CD4-positive, alpha-beta memory T cell (primary cell): ENCODE results near the gene MARK3. TPM values are rescaled to one million over a fixed set of nuclear protein-coding genes. Genes with fewer than 3 reads are reported as not detected.

Source experiments
- CTCF ChIA-PET: fragments of 350-600 bp; sonication (Branson Sonifier 250); formaldehyde crosslinking; loops from one replicate; lab custom pipeline; 2021; ENCODE audit warnings: inconsistent platforms; ENCODE audit not compliant: partially characterized antibody; lab: Charles Lee
- POLR2A ChIA-PET: fragments of 350-600 bp; sonication (Branson Sonifier 250); formaldehyde crosslinking; loops from one replicate; lab custom pipeline; 2021; ENCODE audit not compliant: partially characterized antibody; lab: Charles Lee
- DNase-seq, 5 donors: peaks; one replicate each; pipeline versions ENCODE4 v3.0.0 to v3.0.0-alpha.2; 2020 to 2022; ENCODE audit warnings: mixed read lengths in 1 of 5
- H3K27ac ChIP-seq: one replicate; pipeline ENCODE4 v1.7.0; 2013; ENCODE audit warnings: low read depth, low read length
- H3K27me3 ChIP-seq: 2 replicates; pipeline ENCODE4 v1.7.0; 2013; ENCODE audit warnings: mild to moderate bottlenecking, low read length, moderate library complexity; ENCODE audit not compliant: insufficient read depth
- H3K36me3 ChIP-seq: 2 replicates; pipeline ENCODE4 v1.7.0; 2013; ENCODE audit warnings: mild to moderate bottlenecking, low read length, moderate library complexity; ENCODE audit not compliant: insufficient read depth
- H3K4me1 ChIP-seq: 2 replicates; pipeline ENCODE4 v1.7.0; 2013; ENCODE audit warnings: mild to moderate bottlenecking, low read length, moderate library complexity; ENCODE audit not compliant: insufficient read depth
- H3K4me3 ChIP-seq, 2 donors: one replicate each; pipeline ENCODE4 v1.7.0; 2013; ENCODE audit warnings: low read length in 2 of 2, mild to moderate bottlenecking in 1 of 2
- H3K9me3 ChIP-seq, 2 donors: one replicate each; pipeline ENCODE4 v1.7.0; 2013; ENCODE audit warnings: low read length in 2 of 2, control low read depth in 1 of 2; ENCODE audit not compliant: control insufficient read depth in 1 of 2
- H3K27ac Mint-ChIP-seq, 7 donors: one replicate each; pipeline ENCODE4 v1.8.0; 2020 to 2021; ENCODE audit warnings: mixed read lengths in 7 of 7, mild to moderate bottlenecking in 6 of 7, inconsistent platforms in 3 of 7, moderate library complexity in 3 of 7
- H3K27me3 Mint-ChIP-seq, 2 donors: one replicate each; pipeline ENCODE4 v1.8.0; 2020 to 2021; ENCODE audit warnings: mixed read lengths in 2 of 2
- H3K36me3 Mint-ChIP-seq, 2 donors: one replicate each; pipeline ENCODE4 v1.8.0; 2020 to 2021; ENCODE audit warnings: mixed read lengths in 2 of 2, inconsistent platforms in 1 of 2, mild to moderate bottlenecking in 1 of 2
- H3K4me1 Mint-ChIP-seq, 4 donors: one replicate each; pipeline ENCODE4 v1.8.0; 2020 to 2021; ENCODE audit warnings: mixed read lengths in 4 of 4, mild to moderate bottlenecking in 1 of 4
- H3K4me3 Mint-ChIP-seq, 8 donors: one replicate each; pipeline ENCODE4 v1.8.0; 2020 to 2021; ENCODE audit warnings: mixed read lengths in 8 of 8, mild to moderate bottlenecking in 7 of 8, moderate library complexity in 6 of 8, inconsistent platforms in 3 of 8
- H3K9me3 Mint-ChIP-seq, 8 donors: one replicate each; pipeline ENCODE4 v1.8.0; 2020 to 2021; ENCODE audit warnings: mixed read lengths in 8 of 8, mild to moderate bottlenecking in 5 of 8, inconsistent platforms in 3 of 8, moderate library complexity in 1 of 8
- intact Hi-C: fragments of 100-400 bp; cut with micrococcal nuclease; formaldehyde crosslinking; loops from one replicate; pipeline ENCODE4 v1.15.1; 2023
- polyA plus RNA-seq, 2 donors: library from polyadenylated mRNA; unstranded; fragments of 300-500 nt; fragmentation: Illumina TruSeq; gene quantifications; one replicate each; pipeline ENCODE4 v1.2.3, GENCODE V29; 2021
- total RNA-seq, 2 experiments: library from RNA; stranded (reverse); gene quantifications; one replicate each; pipeline ENCODE4 v1.2.3, GENCODE V29; 2021

MARK3 gene
- total and polyA plus RNA-seq, 4 experiments from 2014 or later, result 18.4 to 113 (median 76.2) TPM

- Mint-ChIP-seq H3K27ac (peak overlapping the region in 3 of 7 donors; percentile 13 to 59 (median 24)), H3K4me1 (peaks cover 2 to 15% (median 6%) of the 10 kb centered on the region in 4 donors), H3K36me3 (peaks cover 0 to 4% of the 10 kb centered on the region in 2 donors), H3K9me3 (peaks cover 0 to 5% (median 0%) of the 10 kb centered on the region in 8 donors), H3K27me3 (peaks cover 0 to 3% of the 10 kb centered on the region in 2 donors), H3K4me3 (no peak overlapping the region)
- Histone ChIP-seq H3K27ac (no peak overlapping the region), H3K27me3 (no peaks in the 10 kb centered on the region), H3K9me3 (no peaks in the 10 kb centered on the region), H3K4me1 (peaks cover 14% of the 10 kb centered on the region), H3K36me3 (no peaks in the 10 kb centered on the region), H3K4me3 (no peak overlapping the region)
- intact Hi-C loops, result no loop called here
- ChIA-PET POLR2A (interaction anchor here (0.5 kb wide), 1 partner anchor 1671 kb away, joined by 3 read pairs; no protein-coding TSS in a partner anchor), CTCF (interaction anchor here (1.0 to 7.2 kb wide), 4 partner anchors 13 to 39 kb away, joined by 3 to 78 read pairs (median 4); partner anchors contain the start of gene TRMT61A)
- DNase-seq, result no peak
Observed at GRCh38 chr14:103516426-103517173, 131.4 kb downstream of the MARK3 start.

GRCh38 chr14:103517174-103517566 is 132.0 kb downstream of the MARK3 start:
- DNase-seq, result no peak
- Histone ChIP-seq H3K4me3 (no peak overlapping the region), H3K36me3 (no peaks in the 10 kb centered on the region), H3K27me3 (no peaks in the 10 kb centered on the region), H3K9me3 (no peaks in the 10 kb centered on the region), H3K27ac (no peak overlapping the region), H3K4me1 (peaks cover 17% of the 10 kb centered on the region)
- Mint-ChIP-seq H3K4me3 (no peak overlapping the region), H3K27me3 (peaks cover 0 to 3% of the 10 kb centered on the region in 2 donors), H3K4me1 (peaks cover 2 to 15% (median 6%) of the 10 kb centered on the region in 4 donors), H3K27ac (peak overlapping the region in 1 of 7 donors; percentile 13), H3K9me3 (peaks cover 0 to 3% (median 0%) of the 10 kb centered on the region in 8 donors), H3K36me3 (peaks cover 0 to 3% of the 10 kb centered on the region in 2 donors)
- intact Hi-C loops, result no loop called here
- ChIA-PET CTCF (interaction anchor here (1.0 to 7.2 kb wide), 4 partner anchors 12 to 40 kb away, joined by 3 to 78 read pairs (median 4); partner anchors contain the start of gene TRMT61A), POLR2A (no interaction called here)

DNA sequence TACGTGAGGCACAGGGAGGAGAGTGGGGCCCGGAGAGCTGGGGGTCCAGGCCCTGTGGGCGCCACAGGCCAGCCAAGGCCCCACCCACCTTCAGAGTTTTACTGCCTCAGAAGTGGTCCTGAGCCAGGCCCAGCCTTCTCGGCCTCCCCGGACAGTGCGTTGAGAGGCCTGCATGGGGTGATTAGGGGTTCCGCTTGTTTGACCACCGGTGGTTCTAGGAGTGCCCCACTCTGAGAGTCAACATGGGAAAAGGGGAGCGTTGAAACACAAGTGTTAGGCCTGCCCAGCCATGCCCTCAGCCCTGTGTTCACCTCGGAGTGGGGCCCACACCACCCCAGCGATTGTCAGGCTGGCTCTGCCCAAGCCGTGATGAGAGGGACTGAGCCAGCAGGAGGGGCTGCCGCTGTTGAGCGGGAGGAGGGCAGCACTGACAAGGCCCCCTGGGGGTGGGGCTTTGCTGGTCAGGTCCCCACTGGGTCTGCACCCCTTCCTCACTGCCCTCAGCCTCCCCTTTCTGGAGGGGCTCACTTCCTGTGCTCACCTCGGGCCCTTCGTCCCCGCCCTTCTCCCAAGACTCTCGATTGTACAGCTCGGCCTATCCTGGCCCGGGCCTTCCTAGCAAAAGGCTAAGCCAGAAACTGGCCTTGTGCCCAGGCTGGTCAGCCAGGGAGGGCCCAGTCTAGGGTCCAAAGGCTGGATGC is 132.7 kb downstream of the MARK3 start:
- Histone ChIP-seq H3K9me3 (no peaks in the 10 kb centered on the region), H3K36me3 (no peaks in the 10 kb centered on the region), H3K4me3 (no peak overlapping the region), H3K27ac (no peak overlapping the region), H3K4me1 (peaks cover 20% of the 10 kb centered on the region), H3K27me3 (no peaks in the 10 kb centered on the region)
- H3K36me3 Mint-ChIP-seq, result peaks cover 0 to 1% of the 10 kb centered on the region in 2 donors
- DNase-seq, result no peak
- no peak overlapping the region for H3K4me3 Mint-ChIP-seq
- POLR2A ChIA-PET, result no interaction called here
- intact Hi-C loops, result loop anchor here (1.0 kb wide), 1 partner anchor 28 kb away; no protein-coding TSS in a partner anchor
- peaks cover 0 to 3% of the 10 kb centered on the region in 2 donors for H3K27me3 Mint-ChIP-seq
- peaks cover 0 to 1% (median 0%) of the 10 kb centered on the region in 8 donors for H3K9me3 Mint-ChIP-seq
- H3K4me1 Mint-ChIP-seq, result peaks cover 2 to 15% (median 6%) of the 10 kb centered on the region in 4 donors
- CTCF ChIA-PET, result interaction anchor here (0.7 to 7.2 kb wide), 14 partner anchors 8 to 67 kb away, joined by 3 to 78 read pairs (median 4); partner anchors contain the start of gene COA8
- H3K27ac Mint-ChIP-seq, result no peak overlapping the region

DNA sequence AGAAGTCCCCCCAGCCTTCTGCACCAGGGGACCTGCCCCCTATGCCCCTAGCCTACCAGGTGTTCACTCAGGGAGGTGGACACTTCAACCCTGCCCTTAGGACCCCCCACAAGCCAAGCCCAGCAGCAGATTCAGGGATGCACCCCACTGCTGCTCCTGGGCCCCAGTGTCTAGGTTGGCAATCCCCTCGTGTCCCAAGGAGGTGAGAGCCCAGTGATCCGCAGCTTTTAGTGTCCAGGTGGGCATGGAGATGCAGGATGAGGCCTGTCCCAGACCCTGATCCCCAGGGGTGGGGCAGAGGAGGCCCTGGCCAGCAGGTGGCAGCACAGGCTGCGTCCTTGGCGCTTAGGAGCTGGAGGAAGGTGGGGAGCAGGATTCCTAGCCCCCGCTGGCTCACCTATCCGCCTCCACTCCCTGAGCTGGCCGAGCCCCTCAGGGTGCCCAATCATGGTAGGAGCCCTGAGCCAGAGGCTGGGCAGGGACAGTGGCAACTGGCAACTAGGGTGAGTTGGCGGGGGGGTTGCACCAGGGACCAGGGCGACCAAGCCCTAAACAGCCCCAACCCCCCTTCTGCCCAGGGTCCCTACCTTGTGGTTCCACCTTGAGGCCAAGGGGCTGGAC is 133.3 kb downstream of the MARK3 start:
- CTCF ChIA-PET, result interaction anchor here (0.6 to 7.2 kb wide), 16 partner anchors 9 to 402 kb away, joined by 3 to 78 read pairs (median 4); partner anchors contain the start of genes COA8 and TRMT61A
- no peak overlapping the region for H3K4me3 ChIP-seq
- H3K36me3 Mint-ChIP-seq, result peaks cover 0 to 1% of the 10 kb centered on the region in 2 donors

DNA sequence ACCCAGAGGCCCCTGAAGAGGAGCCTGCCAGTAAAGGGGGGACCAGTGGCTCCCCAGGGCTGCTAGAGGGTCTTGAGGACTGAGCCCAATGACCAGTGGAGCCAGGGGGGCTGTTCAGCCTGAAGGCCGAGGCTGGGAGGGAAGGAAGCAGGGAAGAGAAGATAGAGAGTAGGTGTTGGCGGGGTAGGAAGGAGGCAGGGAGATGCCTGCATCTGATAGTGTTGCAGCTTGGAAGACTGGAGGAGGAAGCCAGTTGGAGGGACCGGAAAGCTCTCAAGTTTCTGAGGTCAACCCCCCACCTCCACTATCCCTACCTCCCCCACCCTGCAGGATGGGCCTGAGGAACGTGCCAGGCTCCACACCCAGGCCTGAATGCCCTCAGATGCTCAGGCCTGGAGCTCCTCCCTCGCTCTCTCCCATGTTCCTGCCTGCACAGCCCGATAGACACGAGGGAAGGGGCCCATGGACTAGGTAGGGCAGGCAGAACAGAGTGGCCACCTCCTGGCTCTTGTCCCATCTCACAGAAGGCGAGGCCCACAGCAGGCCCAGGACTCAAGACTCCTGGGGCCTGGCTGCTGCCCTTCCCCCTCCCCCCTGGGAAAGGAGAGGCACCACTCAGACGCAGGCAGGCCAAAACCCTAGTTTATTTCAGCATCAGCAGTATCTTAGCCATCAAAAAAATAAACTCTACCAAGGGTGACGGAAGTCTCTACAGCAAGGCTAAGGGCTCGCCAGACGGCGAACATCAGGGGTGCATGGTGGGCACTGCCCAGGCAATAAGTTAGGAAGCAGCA is 134.0 kb downstream of the MARK3 start:
- Mint-ChIP-seq H3K27ac (peak overlapping the region in 6 of 7 donors; percentile 30 to 80 (median 68)), H3K4me3 (peak overlapping the region in 7 of 8 donors; percentile 36 to 81 (median 69)), H3K27me3 (peaks cover 3% of the 10 kb centered on the region in 2 donors), H3K4me1 (peaks cover 2 to 20% (median 11%) of the 10 kb centered on the region in 4 donors), H3K9me3 (peaks cover 0 to 1% (median 0%) of the 10 kb centered on the region in 8 donors), H3K36me3 (peaks cover 0 to 1% of the 10 kb centered on the region in 2 donors)
- Histone ChIP-seq H3K36me3 (no peaks in the 10 kb centered on the region), H3K4me3 (no peak overlapping the region), H3K4me1 (peaks cover 22% of the 10 kb centered on the region), H3K9me3 (no peaks in the 10 kb centered on the region), H3K27me3 (no peaks in the 10 kb centered on the region), H3K27ac (no peak overlapping the region)
- intact Hi-C loops, result no loop called here
- no peak for DNase-seq
- POLR2A ChIA-PET, result interaction anchor here (0.8 to 1.5 kb wide), 4 partner anchors 9 to 43 kb away, joined by 3 to 8 read pairs (median 3); partner anchors contain the start of genes BAG5, COA8 and TRMT61A
- CTCF ChIA-PET, result interaction anchor here (0.6 to 7.2 kb wide), 15 partner anchors 8 to 401 kb away, joined by 3 to 78 read pairs (median 4); partner anchors contain the start of genes COA8 and TRMT61A

More for the DNA sequence above, 133.3 kb downstream of the MARK3 start:
- H3K27ac ChIP-seq, result no peak overlapping the region
- peaks cover under 1 to 3% of the 10 kb centered on the region in 2 donors for H3K27me3 Mint-ChIP-seq
- POLR2A ChIA-PET, result interaction anchor here (0.8 to 1.5 kb wide), 4 partner anchors 10 to 44 kb away, joined by 3 to 8 read pairs (median 3); partner anchors contain the start of genes BAG5, COA8 and TRMT61A
- H3K4me1 Mint-ChIP-seq, result peaks cover 2 to 17% (median 7%) of the 10 kb centered on the region in 4 donors
- peaks cover 22% of the 10 kb centered on the region for H3K4me1 ChIP-seq
- peak in 4 of 5 donors; percentile 43 to 59 (median 49) for DNase-seq
- no peaks in the 10 kb centered on the region for H3K27me3 ChIP-seq
- peak overlapping the region in 1 of 8 donors; percentile 35 for H3K4me3 Mint-ChIP-seq
- intact Hi-C loops, result loop anchor here (1.0 kb wide), 1 partner anchor 28 kb away; no protein-coding TSS in a partner anchor
- H3K27ac Mint-ChIP-seq, result peak overlapping the region in 1 of 7 donors; percentile 52
- H3K36me3 ChIP-seq, result no peaks in the 10 kb centered on the region
- no peaks in the 10 kb centered on the region for H3K9me3 ChIP-seq
- H3K9me3 Mint-ChIP-seq, result peaks cover 0 to 1% (median 0%) of the 10 kb centered on the region in 8 donors

DNA sequence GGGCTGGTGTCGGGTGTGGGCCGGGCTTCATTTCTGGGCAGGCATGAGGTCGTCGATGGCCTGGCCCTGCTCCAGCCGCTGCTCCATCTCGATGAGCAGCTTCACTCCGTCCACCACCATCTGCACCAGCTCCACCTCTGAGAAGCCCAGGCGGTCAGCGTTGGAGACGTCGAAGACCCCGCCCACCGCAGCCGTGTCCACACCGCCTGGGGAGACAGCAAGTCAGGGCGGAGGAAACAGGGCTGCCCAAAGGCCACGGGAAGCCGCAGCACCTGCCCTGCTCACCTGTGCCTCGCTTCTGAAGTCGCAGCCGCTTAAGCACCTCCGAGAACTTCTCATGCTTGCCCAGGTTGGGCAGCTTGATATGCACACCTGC is 134.6 kb downstream of the MARK3 start:
- Mint-ChIP-seq H3K4me1 (peaks cover 0 to 21% (median 8%) of the 10 kb centered on the region in 4 donors), H3K36me3 (peaks cover 0 to 1% of the 10 kb centered on the region in 2 donors), H3K9me3 (peaks cover 0 to 1% (median 0%) of the 10 kb centered on the region in 8 donors), H3K4me3 (peak overlapping the region; percentile 49 to 81 (median 66)), H3K27ac (peak overlapping the region in 1 of 7 donors; percentile 52), H3K27me3 (peaks cover 3% of the 10 kb centered on the region in 2 donors)
- intact Hi-C loops, result no loop called here
- H3K27me3 ChIP-seq, result no peaks in the 10 kb centered on the region
- ChIA-PET POLR2A (interaction anchor here (1.5 kb wide), 1 partner anchor 9 kb away, joined by 8 read pairs; the partner anchor contains the start of gene TRMT61A), CTCF (interaction anchor here (1.4 to 7.2 kb wide), 4 partner anchors 9 to 39 kb away, joined by 6 to 78 read pairs (median 10); partner anchors contain the start of gene TRMT61A)
- H3K27ac ChIP-seq, result no peak overlapping the region
- no peak overlapping the region for H3K4me3 ChIP-seq
- no peak for DNase-seq
- H3K36me3 ChIP-seq, result no peaks in the 10 kb centered on the region
- peaks cover 22% of the 10 kb centered on the region for H3K4me1 ChIP-seq
- H3K9me3 ChIP-seq, result no peaks in the 10 kb centered on the region
